ENCODE data around the gene ZSWIM1.

DNA sequence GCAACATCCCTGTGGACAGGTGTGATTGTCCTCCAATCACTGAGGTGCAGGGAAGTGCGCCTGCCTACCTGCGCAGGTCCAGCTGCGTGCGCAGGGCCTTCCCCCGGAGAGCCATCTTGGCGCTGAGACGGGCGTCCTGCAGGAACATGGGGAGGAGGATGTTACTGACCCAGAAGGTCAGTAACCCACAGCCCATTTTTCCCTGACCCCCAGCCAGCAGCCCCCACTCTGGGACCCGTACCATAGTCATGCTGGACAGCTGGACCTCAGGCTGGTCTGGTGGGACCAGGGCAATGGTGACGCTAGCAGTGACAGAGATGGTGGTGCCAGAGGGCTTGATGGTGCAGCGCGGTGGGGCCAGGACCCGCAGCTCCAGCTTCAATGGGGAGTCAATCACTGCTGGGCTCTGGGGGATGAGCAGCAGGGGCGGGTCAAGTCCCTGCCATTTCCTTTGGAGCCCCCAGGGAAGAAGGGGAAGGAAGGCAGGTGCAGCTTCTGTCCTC, 21.2 kb downstream of the ZSWIM1 start:
- TF ChIP-seq GATA2 (IDR thresholded peaks at IDR 0.05; ENCODE audit: low read depth, low read length) (no peak), GATA3 (IDR thresholded peaks at IDR 0.05; ENCODE audit: low read depth, low read length) (no peak)

All from SH-SY5Y (cell line).